ENCODE results near the gene SKIDA1.

SKIDA1 gene

DNA sequence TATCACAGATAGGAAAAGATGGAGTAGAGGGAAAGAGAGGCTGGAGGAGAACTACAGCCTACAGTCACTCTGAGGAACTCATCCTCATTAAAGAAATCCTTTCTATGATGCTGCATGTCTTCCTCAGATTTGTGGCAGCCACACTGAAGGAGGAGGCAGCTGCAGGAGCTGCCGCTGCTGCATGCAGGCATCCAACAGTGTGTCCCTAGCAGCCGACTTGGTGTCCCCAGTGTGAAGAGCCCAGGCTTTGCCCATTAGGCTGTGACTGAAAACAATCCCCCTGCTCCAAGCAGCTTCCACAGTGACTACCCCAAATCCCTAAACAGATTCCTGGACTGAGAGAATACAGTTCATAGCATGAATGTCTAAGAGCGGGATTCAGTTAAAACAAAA is 23.1 kb downstream of the SKIDA1 start:
- no peak for DNase-seq (ENCODE audit: extremely low read depth in 1 of 2, low read depth in 1 of 2)

GRCh38 chr10:21501731-21502347 is 23.6 kb downstream of the SKIDA1 start:
- no peak for DNase-seq (ENCODE audit: extremely low read depth in 1 of 2, low read depth in 1 of 2)

- DNase-seq (ENCODE audit: extremely low read depth in 1 of 2, low read depth in 1 of 2) = no peak
These were observed 24.4 kb downstream of the SKIDA1 start for GRCh38 chr10:21501091-21501490.

GRCh38 chr10:21500578-21500910 is 24.9 kb downstream of the SKIDA1 start:
- DNase-seq (ENCODE audit: extremely low read depth in 1 of 2, low read depth in 1 of 2) = no peak

- DNase-seq (ENCODE audit: extremely low read depth in 1 of 2, low read depth in 1 of 2) = no peak
These were observed 25.5 kb downstream of the SKIDA1 start for GRCh38 chr10:21499701-21500577.

- no peak for DNase-seq (ENCODE audit: extremely low read depth in 1 of 2, low read depth in 1 of 2)
These were observed 26.5 kb downstream of the SKIDA1 start for GRCh38 chr10:21498986-21499385.

DNA sequence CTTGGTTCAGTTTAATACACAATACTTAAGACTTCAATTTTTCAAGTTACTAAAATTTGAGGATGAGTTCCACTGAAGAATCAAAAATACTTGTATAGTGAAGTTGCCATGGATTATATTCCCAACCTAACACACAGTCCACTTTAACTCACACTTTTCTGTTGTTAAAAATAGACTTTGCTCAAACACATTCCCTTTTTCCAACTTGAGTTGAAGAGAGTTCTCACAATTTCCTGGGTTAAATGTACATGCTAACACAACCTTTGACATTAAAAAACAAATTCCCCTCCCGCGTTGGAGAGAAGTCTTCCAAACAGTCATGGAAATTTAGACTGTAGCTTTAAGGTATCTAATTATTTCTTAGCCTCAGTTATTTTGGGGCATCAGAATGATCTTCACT is 27.1 kb downstream of the SKIDA1 start:
- DNase-seq (ENCODE audit: extremely low read depth in 1 of 2, low read depth in 1 of 2) = no peak

DNA sequence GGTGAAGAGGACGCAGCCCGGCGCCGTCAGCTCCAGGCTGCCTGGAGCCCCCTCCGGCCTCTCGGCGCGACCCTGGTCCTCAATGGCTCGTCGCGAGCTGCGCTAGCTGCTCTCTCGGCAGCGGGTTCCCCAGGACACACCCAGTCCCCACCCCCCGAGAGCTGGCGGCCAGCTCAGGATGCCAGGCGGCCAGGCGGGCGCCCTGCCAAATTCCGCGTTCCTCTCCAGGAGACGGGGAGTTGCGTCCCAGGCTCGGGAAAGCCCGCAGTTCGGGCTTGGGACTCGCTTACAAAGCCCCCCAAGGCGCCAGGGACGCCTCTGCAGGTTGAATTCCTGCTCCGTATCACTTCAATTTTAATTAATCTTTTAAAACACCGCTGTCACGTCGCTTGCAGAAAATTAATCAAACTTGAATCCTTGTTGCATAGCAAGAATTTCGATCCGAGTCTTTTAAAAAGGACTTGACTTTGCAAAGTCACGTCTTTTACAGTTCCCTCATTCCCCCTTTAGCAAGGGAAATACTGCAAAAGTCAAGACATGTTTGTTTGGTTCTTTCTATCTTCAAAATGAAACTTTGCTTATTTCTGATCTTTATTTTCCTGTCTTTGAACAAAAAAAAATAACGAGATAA is 28.2 kb downstream of the SKIDA1 start:
- DNase-seq (ENCODE audit: extremely low read depth in 1 of 2, low read depth in 1 of 2) = no peak

GRCh38 chr10:21496343-21497176 is 28.9 kb downstream of the SKIDA1 start:
- DNase-seq (ENCODE audit: extremely low read depth in 1 of 2, low read depth in 1 of 2) = peak; percentile 23 to 31

DNA sequence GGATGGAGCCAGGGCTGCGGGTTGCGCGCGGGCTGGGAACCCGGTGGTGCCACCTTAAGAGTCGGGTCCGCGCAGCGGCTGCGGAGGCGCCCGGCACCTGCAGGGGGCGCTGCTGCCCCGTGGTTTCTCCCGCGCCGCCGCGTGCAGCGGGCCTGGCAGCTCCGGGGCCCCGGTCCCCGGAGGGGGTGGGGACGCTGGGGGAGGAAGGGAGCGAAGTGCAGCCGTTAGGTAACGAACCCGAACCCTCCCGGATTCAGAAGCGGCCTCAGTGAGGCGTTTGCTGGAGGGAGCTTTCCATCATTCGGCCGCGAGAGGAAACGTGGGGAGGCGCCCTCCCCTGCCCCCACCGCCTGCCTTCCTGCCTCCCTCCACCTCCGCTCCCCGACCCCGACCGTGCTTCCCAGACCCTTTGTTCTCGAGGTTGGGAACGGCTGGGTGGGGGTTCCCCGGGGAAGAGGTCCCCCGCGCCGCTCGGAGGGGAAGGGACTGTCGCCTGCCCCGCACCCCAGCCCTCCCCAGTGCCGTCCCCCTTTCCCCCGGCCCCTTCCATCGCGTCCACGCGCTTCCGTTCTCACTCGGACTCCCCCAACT is 29.6 kb downstream of the SKIDA1 start:
- peak; percentile 51 to 84 for DNase-seq (ENCODE audit: extremely low read depth in 1 of 2, low read depth in 1 of 2)

DNA sequence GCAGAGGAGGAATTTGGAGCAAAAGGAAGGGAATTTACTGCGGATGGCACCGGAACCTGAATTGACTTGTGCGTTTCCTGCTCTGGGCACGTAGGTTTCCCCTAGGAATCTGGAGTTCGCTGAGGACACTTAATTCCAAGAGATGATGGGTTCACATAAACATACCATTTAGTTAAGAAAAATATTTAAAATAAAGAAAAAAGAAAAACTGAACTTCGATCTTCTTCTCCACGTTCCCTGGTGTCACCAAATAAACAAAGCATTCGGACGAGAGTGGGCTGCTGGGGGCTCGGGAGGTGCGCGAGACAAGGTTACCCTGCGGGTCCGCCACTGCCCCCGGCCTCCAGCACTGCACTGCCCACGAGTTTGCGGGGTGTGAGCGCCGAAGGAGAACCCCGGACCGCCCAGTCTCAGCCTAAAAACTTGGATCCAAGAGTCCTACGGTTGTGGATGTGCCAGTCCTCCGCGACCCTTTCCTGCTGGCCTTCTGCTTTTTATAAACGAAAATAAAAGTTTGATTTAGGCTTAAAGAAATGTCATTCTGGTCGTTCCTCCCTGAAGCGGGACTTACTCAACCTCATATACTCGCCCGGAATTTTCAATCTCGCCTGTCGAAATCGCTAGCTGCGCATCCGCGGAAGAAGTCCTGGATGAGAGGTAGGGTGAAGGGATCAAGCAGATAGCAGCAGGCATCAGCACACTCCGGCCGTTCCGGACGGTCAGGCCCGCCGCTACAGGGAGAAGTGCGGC is 30.3 kb downstream of the SKIDA1 start:
- no peak for DNase-seq (ENCODE audit: extremely low read depth in 1 of 2, low read depth in 1 of 2)

GRCh38 chr10:21494191-21495001 is 31.1 kb downstream of the SKIDA1 start:
- DNase-seq (ENCODE audit: extremely low read depth in 1 of 2, low read depth in 1 of 2) = no peak

GRCh38 chr10:21493784-21494183 is 31.7 kb downstream of the SKIDA1 start:
- no peak for DNase-seq (ENCODE audit: extremely low read depth in 1 of 2, low read depth in 1 of 2)

- no peak for DNase-seq (ENCODE audit: extremely low read depth in 1 of 2, low read depth in 1 of 2)
These were observed 33.1 kb downstream of the SKIDA1 start for GRCh38 chr10:21492421-21492820.

DNA sequence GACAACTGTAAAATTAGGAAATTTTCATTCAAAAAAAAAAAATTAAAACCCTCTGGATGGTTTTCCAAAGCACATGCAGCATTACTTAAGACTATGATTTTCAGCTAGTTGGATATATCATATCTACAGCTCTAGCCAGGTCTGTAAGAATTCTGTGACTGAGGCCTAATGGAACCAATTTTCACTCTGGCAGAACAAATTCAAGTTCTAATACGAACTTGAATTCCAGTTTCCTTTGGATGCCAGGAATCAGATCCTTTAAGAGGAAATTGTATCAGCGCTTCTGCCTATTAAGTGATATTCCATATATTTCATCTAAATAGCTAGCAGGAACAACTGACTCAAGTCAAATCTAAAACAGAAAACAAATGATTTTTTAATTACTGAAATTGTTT is 34.8 kb downstream of the SKIDA1 start:
- DNase-seq (ENCODE audit: extremely low read depth in 1 of 2, low read depth in 1 of 2) = no peak

GRCh38 chr10:21490028-21490710 is 35.3 kb downstream of the SKIDA1 start:
- DNase-seq (ENCODE audit: extremely low read depth in 1 of 2, low read depth in 1 of 2) = no peak

- DNase-seq (ENCODE audit: extremely low read depth in 1 of 2, low read depth in 1 of 2) = no peak
These were observed 36.5 kb downstream of the SKIDA1 start for GRCh38 chr10:21488957-21489446.

DNA sequence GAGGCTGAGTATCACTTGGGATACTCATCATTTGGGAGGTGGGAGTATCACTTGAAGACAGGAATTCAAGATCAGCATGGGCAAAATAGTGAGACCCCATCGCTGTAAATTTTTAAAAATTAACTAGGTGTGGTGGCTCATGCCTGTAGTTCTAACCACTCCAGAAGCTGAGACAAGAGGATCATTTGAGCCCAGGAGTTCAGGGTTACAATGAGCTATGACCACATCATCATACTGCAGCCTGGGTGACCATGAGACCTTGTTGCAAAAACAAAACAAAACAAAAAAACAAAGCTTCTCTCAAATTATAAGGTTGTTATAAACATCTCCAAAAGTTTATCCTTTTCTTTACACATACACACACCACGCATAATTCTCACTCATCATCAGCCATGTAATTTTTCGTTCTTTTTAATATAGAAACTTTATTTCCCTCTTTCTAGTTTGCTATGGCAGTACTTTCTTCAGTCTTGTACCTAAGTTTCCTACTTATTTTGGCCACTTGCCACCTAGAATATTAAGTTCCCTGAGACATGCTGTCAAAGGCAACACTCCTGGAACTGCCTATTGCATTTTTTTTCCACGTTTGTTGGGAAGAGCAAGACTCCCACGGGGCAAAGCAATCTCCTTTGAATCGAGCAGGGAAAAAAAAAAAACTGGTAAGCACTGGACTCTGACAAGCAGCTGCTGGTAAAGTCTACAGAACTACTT is 37.1 kb downstream of the SKIDA1 start:
- no peak for DNase-seq (ENCODE audit: extremely low read depth in 1 of 2, low read depth in 1 of 2)
